Pancreas (tissue), 10 donors: ENCODE results near the gene DGCR2. TPM values are rescaled to one million over a fixed set of nuclear protein-coding genes. Genes with fewer than 3 reads are reported as not detected.

Source experiments
- ATAC-seq, 4 donors: fragments of 200-7000 bp; cut with Tn5 transposase; one replicate each; pipeline versions ENCODE4 v1.8.0 to v1.9.1; 2020; ENCODE audit warnings: mild to moderate bottlenecking in 4 of 4, moderate library complexity in 4 of 4
- DNase-seq, 6 donors: peaks; one replicate each; pipeline ENCODE4 v3.0.0-alpha.2; 2020
- FAIRE-seq: peaks from 2 replicates; lab custom pipeline; 2012; peaks lifted over from hg19 to GRCh38; lab: Jason Lieb, UNC
- H3K27ac ChIP-seq, 4 donors: fragments of 200-600 bp; sonication (generic); 1 replicate in 3 of 4; 2 replicates in 1 of 4; pipeline versions ENCODE4 v1.5.0 to v1.8.0; 2020
- H3K27me3 ChIP-seq, 4 donors: fragments of 200-600 bp; one replicate each; pipeline ENCODE4 v1.8.0; 2021
- H3K36me3 ChIP-seq, 3 donors: fragments of 200-600 bp; sonication (generic) in 1 of 3; one replicate each; pipeline versions ENCODE4 v1.5.0 to v1.8.0; 2020 to 2021
- H3K4me1 ChIP-seq, 3 donors: fragments of 200-600 bp; one replicate each; pipeline ENCODE4 v1.8.0; 2021
- H3K4me3 ChIP-seq, 4 donors: fragments of 200-600 bp; sonication (generic) in 2 of 4; one replicate each; pipeline versions ENCODE4 v1.5.0 to v1.8.0; 2020 to 2021
- H3K9me3 ChIP-seq, 4 donors: fragments of 200-600 bp; one replicate each; pipeline ENCODE4 v1.8.0; 2021
- WGBS, 2 donors: extraction: QIAGEN DNeasy Blood & Tissue Kit; methylation state at CpG; one replicate each; pipeline ENCODE4 v1.1.7; 2013; 5-methylcytosine and 5-hydroxymethylcytosine counted together
- intact Hi-C, 3 donors: fragments of 100-400 bp; cut with DNase I; formaldehyde crosslinking; loops; one replicate each; pipeline versions ENCODE4 v1.11.1 to v1.14.2; 2022
- polyA plus RNA-seq, 2 donors: library from polyadenylated mRNA; stranded (reverse); fragments of 200-250 nt; gene quantifications; one replicate each; pipeline ENCODE4 v1.2.3, GENCODE V29; 2013
- total RNA-seq, 6 donors: library from RNA; stranded (reverse); fragmentation: NEBNext Ultra II Directional in 4 of 6; extraction: Animal tissue kit (Norgen Biotek cat#: 25700) in 4 of 6; gene quantifications; one replicate each; pipeline versions ENCODE4 v1.2.1 to v1.2.4, GENCODE V29; 2021 to 2023
- TF ChIP-seq, protein P1 (sequence below), 4 donors: fragments of 200-600 bp; sonication (generic) in 3 of 4; IDR thresholded peaks; one replicate each; pipeline versions ENCODE4 v1.5.0 to v1.8.0; 2021; ENCODE audit warnings: antibody characterized with exemption in 4 of 4
- donor health status: healthy with polysubstance abuse.
- donor health status: DM: no; HTN: no; CAD: no; lungs with moderate emphysema.
- donor health status: DM: no; HTN: no; CAD: no.
- donor health status: control.
- donor health status: control.
- donor health status: Bipolar disorder and iron deficiency.
- donor health status: DM: yes; HTN: yes; CAD: no.
- donor health status: DM: no; HTN: no; CAD: no.
- donor health status: DM: no; HTN: no; CAD: no.
- donor health status: DM: yes; HTN: yes; CAD: no.

Gene DGCR2
- total and polyA plus RNA-seq, 8 donors, result 24.3 to 41.5 (median 30.1) TPM

DNA sequence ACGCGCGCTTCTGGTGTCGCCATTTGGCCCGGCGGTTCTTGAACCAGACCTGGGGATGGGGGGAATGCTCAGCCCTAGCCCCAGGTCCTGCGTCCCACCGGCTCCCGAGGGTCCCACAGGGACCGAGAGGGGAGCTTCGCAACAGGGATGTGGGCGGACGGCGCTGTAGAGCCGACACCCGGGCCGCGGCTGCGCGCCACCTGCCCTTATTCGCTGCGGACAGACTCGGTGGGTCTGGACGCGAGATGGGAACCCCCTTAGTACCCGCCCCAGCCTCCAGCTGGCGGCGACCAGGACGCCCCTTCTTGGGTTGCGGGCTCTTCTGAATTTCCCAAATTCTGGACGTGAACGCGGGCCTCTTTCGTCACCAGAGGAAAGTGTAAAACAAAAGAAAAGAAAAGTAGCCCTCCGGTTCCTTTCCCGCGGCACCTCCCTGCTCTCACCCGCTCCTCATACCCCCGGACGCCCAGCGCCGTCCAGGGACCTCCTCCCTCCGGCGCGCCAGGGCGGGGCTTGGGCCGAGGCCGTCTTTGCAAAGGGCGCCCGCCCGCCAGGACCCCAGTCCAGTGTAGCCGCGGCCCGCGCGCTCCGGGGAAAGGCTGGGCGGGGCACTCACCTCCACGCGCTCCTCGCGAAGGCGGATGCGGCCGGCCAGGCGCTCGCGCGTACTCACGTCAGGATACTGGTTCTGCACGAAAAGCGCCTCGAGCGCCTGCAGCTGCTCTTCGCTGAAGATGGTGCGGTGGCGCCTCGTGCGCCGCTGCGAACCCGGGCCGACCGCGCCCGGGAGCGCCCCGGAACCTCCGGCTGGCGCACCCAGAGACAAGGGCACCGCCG, 27.1 kb upstream of the DGCR2 start:
- peaks cover 0 to 3% (median 0%) of the 10 kb centered on the region in 3 donors for H3K4me1 ChIP-seq
- no peak overlapping the region for H3K27ac ChIP-seq
- TF ChIP-seq, protein P1, sequence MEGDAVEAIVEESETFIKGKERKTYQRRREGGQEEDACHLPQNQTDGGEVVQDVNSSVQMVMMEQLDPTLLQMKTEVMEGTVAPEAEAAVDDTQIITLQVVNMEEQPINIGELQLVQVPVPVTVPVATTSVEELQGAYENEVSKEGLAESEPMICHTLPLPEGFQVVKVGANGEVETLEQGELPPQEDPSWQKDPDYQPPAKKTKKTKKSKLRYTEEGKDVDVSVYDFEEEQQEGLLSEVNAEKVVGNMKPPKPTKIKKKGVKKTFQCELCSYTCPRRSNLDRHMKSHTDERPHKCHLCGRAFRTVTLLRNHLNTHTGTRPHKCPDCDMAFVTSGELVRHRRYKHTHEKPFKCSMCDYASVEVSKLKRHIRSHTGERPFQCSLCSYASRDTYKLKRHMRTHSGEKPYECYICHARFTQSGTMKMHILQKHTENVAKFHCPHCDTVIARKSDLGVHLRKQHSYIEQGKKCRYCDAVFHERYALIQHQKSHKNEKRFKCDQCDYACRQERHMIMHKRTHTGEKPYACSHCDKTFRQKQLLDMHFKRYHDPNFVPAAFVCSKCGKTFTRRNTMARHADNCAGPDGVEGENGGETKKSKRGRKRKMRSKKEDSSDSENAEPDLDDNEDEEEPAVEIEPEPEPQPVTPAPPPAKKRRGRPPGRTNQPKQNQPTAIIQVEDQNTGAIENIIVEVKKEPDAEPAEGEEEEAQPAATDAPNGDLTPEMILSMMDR (IDR thresholded peaks at IDR 0.05), result no peak
- H3K4me3 ChIP-seq, result peak overlapping the region in 1 of 4 donors; percentile 27
- no peaks in the 10 kb centered on the region for H3K9me3 ChIP-seq
- intact Hi-C loops, result loop anchor here in 1 of 3 donors (10.0 kb wide), 1 partner anchor 486 kb away; no protein-coding TSS in a partner anchor
- FAIRE-seq (no peak), DNase-seq (peak in 2 of 6 donors; percentile 59 to 62), ATAC-seq (no peak)
- WGBS, 2 donors, result 3% methylated on average over 80 to 92 of the region's 92 CpGs
- no peaks in the 10 kb centered on the region for H3K36me3 ChIP-seq
- H3K27me3 ChIP-seq, result peaks cover 0 to 24% (median 6%) of the 10 kb centered on the region in 4 donors

DNA sequence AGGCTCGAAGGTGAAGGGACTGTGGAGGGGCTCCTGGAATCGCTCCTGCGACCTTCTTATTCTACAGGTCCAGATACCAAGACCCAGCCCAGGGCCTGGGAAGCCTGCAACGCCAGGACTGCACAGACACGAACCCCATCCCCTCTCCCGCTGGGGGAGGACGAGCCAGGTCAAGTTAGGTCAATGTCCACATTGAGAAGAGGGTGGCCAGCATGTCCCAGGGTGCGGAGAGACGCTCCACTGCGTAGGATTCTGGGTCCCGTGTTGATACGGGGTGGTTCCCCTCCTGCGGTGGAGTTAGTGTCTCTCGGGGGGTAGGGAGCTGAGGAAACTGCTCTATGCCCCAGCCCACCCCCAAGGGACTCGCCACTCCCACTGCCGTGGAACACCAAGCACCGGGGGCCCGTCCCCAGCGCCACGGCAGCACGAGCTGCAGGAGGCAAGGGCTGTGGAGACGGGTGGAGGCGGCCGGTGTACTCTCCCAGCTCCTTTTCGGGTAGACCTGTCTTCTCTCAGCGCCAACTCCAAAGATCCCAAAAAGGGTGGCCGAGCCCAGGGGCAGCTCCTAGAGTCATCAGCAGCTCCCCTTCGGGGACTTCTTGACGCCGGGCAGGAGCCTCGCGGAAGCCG, 26.3 kb upstream of the DGCR2 start:
- FAIRE-seq (no peak), ATAC-seq (no peak), DNase-seq (peak in 1 of 6 donors; percentile 60)
- H3K9me3 ChIP-seq, result no peaks in the 10 kb centered on the region
- no peak overlapping the region for H3K27ac ChIP-seq
- H3K27me3 ChIP-seq, result peaks cover 0 to 24% (median 6%) of the 10 kb centered on the region in 4 donors
- intact Hi-C loops, result loop anchor here in 1 of 3 donors (10.0 kb wide), 1 partner anchor 486 kb away; no protein-coding TSS in a partner anchor
- no peaks in the 10 kb centered on the region for H3K36me3 ChIP-seq
- peaks cover 0 to 6% (median 3%) of the 10 kb centered on the region in 3 donors for H3K4me1 ChIP-seq
- no peak overlapping the region for H3K4me3 ChIP-seq
- 25 to 33% methylated on average over 32 to 33 of the region's 33 CpGs for WGBS, 2 donors
- TF ChIP-seq, protein P1 (IDR thresholded peaks at IDR 0.05), result no peak

DNA sequence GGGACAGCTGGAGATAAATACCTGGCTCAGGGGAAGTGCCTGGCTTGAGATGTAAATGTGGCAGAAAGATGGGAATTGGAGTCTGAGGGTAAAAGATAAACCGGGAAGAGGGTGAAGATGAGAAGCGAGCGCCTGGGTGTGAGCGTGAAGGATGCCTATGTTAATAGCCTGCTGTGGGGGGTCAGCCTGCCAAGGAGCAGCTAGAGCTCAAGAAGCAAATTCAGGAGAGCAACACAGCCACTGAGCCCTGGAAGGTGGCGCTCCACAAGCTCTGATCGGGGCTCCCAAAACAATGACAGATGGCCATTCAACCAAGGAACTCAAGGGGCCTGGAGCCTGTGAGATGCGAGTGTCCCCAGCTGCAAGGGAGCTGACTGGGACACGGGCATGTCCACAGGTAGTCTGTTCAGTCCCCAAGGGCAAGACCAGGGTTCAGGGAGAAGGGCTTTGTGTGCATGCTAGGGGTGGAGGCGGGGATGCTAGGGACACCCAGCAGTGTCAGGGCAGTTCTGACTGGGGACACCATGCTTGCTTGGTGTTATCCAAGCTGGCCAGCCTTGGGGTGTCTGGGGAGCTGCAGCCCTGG, 25.1 kb upstream of the DGCR2 start:
- peaks cover 0 to 8% (median 6%) of the 10 kb centered on the region in 3 donors for H3K4me1 ChIP-seq
- no peaks in the 10 kb centered on the region for H3K9me3 ChIP-seq
- no peak overlapping the region for H3K4me3 ChIP-seq
- TF ChIP-seq, protein P1 (IDR thresholded peaks at IDR 0.05), result no peak
- no peak for FAIRE-seq
- no peak for ATAC-seq
- no peak for DNase-seq
- H3K27ac ChIP-seq, result no peak overlapping the region
- intact Hi-C loops, result loop anchor here in 1 of 3 donors (10.0 kb wide), 1 partner anchor 488 kb away; no protein-coding TSS in a partner anchor
- H3K27me3 ChIP-seq, result peaks cover 0 to 20% (median 6%) of the 10 kb centered on the region in 4 donors
- WGBS, 2 donors, result 32 to 35% methylated on average over 9 of the region's 9 CpGs
- H3K36me3 ChIP-seq, result peaks cover 0 to 4% (median 0%) of the 10 kb centered on the region in 3 donors

DNA sequence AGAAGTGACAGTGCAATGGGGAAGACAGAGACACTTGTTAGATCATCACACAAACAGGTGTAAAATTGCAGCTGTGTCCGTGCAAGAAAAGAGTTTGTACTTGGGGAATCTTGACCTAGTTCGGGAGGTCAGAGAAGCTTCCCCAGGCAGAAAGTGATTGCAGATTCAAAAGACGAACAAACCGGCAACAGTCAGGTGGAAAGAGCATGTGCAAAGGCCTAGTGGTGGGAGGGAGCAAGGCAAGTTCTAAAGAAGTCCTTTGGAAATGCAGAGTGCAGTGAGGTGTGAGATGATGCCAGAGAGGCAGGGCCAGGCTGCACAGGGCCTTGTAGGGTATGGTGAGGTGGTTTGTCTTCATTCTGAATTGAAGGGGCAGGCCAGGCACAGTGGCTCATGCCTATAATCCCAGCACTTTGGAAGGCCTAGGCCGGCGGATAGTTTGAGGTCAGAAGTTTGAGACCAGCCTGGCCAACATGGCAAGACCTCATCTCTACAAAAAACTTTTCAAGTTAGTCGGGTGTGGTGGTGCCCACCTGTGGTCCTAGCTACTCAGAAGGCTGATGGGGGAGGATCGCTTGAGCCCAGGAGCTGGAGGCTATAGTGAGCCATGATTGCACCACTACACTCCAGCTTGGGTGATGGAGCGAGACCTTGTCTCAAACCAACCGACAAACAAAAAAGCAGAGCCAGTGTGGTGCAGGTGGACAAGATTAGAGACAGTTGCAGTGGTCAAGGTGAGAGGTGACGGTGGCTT, 24.2 kb upstream of the DGCR2 start:
- DNase-seq, result peak in 1 of 6 donors; percentile 7
- intact Hi-C loops, result loop anchor here in 1 of 3 donors (10.0 kb wide), 1 partner anchor 488 kb away; no protein-coding TSS in a partner anchor
- no peak for FAIRE-seq
- Histone ChIP-seq H3K4me3 (no peak overlapping the region), H3K27ac (no peak overlapping the region), H3K9me3 (no peaks in the 10 kb centered on the region), H3K27me3 (peaks cover 0 to 18% (median 6%) of the 10 kb centered on the region in 4 donors), H3K4me1 (peaks cover 0 to 8% (median 6%) of the 10 kb centered on the region in 3 donors), H3K36me3 (peaks cover 0 to 10% (median 0%) of the 10 kb centered on the region in 3 donors)
- TF ChIP-seq, protein P1 (IDR thresholded peaks at IDR 0.05), result no peak
- WGBS, 2 donors, result 62 to 66% methylated on average over 11 of the region's 11 CpGs
- ATAC-seq, result no peak
